Measurements from ENCODE around the gene PHRF1.

DNA sequence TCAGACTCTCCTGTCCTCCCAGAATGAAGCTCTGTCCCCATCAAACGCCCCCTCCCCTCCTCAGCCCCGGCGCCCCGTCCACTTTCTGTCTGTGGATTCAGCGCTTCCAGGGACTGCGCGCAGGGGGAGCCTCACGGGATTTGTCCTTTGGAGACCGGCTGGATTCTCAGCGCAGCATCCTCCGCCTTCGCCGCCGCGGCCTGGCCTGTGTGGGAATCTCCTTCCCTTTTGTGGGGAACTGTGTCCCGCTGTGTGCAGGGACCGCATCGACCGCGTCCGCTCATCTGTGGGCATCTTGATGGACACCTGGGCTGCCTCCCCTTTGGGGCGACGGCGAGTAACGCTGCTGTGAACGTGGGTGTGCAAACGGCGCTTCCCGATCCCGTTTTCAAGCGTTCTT lies 51.8 kb downstream of the PHRF1 start:
- TF ChIP-seq CTCF (IDR thresholded peaks at IDR 0.05) (no peak), POLR2AphosphoS5 (IDR thresholded peaks at IDR 0.05) (no peak), POLR2A (IDR thresholded peaks at IDR 0.05; ENCODE audit: low read depth) (no peak)

Data from esophagus muscularis mucosa (tissue), 3 donors.